Measurements from ENCODE around the gene FAM107B. TPM values are rescaled to one million over a fixed set of nuclear protein-coding genes. Genes with fewer than 3 reads are reported as not detected.

The FAM107B gene
- total and polyA plus RNA-seq, 2 experiments from 2014 or later = 11.0 to 17.6 TPM

DNA sequence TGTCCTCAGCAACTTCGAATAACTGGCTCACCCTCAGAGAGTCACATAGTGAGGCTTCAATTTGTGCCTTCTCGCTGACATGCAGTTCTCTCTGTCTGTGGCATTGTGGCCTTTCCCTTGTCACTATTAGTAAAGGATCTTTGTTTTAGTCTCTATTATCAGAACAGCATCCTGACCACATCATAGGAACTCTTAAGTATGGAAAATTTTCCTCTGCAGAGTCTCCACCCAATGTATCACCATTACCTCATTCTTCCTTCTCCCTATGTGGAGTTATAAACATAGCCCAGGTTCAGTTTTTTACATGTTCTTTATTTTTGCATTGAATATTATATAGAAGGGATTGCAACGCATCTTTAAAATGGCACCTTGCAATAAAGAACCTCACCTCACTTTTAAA, 112.9 kb downstream of the FAM107B start:
- no peaks in the 10 kb centered on the region for H3K79me2 ChIP-seq (replicated peaks; ENCODE audit: insufficient read depth)
- Mint-ChIP-seq H3K4me1 (peaks cover 4% of the 10 kb centered on the region; the same call in 1 of the 3 replicates), H3K9me3 (peaks cover 6% of the 10 kb centered on the region; the same call in 1 of the 3 replicates), H3K36me3 (ENCODE audit: low read depth) (no peaks in the 10 kb centered on the region), H3K27me3 (ENCODE audit: insufficient read depth, low read depth, poor library complexity) (no peaks in the 10 kb centered on the region), H3K27ac (no peak overlapping the region), H3K4me3 (no peak overlapping the region)
- H4K20me1 ChIP-seq (replicated peaks; ENCODE audit: insufficient read depth) = no peaks in the 10 kb centered on the region
- no peaks in the 10 kb centered on the region for H3K36me3 ChIP-seq (ENCODE audit: insufficient read depth)
- no peak for TF ChIP-seq POLR2AphosphoS5 (IDR thresholded peaks at IDR 0.05; ENCODE audit: low read depth)
- TF ChIP-seq EZH2 (IDR thresholded peaks at IDR 0.05; ENCODE audit: low read depth, unreplicated experiment) = no peak
- TF ChIP-seq EZH2phosphoT487 (IDR thresholded peaks at IDR 0.05; ENCODE audit: unreplicated experiment) = no peak
- H2AFZ ChIP-seq = no peak overlapping the region
- H3K9me2 ChIP-seq (ENCODE audit: insufficient read depth) = no peaks in the 10 kb centered on the region; the same call in none of the 2 replicates
- no peaks in the 10 kb centered on the region for H3K4me1 ChIP-seq (ENCODE audit: insufficient read depth)
- H3K4me2 ChIP-seq = no peak overlapping the region
- H3K27me3 ChIP-seq (ENCODE audit: insufficient read depth) = no peaks in the 10 kb centered on the region
- no peak for DNase-seq (ENCODE audit: low spot score)
- ATAC-seq = no peak
- no peak overlapping the region for H3K27ac ChIP-seq (ENCODE audit: low read depth)
- no peak overlapping the region for H3K4me3 ChIP-seq
- H3F3A ChIP-seq (replicated peaks; ENCODE audit: low read depth) = no peaks in the 10 kb centered on the region

DNA sequence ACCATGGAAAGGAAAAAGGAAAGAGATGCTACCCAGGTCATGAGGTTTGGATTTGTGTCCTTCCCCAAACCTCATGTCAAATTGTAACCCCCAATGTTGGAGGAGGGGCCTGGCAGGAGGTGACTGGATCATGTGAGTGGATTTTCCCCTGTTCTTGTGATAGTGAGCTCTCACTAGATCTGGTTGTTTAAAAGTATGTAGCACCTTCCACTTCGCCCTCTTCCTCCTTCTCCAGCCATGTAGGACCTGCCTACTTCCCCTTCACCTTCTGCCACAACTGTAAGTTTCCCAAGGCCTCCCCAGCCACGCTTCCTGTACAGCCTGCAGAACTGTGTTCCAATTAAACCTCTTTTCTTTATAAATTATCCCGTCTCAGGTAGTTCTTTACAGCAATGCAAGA, 113.9 kb downstream of the FAM107B start:
- no peak overlapping the region for H3K27ac Mint-ChIP-seq
- Histone ChIP-seq H3K4me2 (no peak overlapping the region), H3K9me2 (ENCODE audit: insufficient read depth) (no peaks in the 10 kb centered on the region; the same call in none of the 2 replicates), H3K27ac (ENCODE audit: low read depth) (no peak overlapping the region), H2AFZ (no peak overlapping the region), H3K4me1 (ENCODE audit: insufficient read depth) (0 out of 2 replicates have a peak, but pooled peaks cover 3% of the 10 kb centered on the region), H3F3A (replicated peaks; ENCODE audit: low read depth) (no peaks in the 10 kb centered on the region), H3K79me2 (replicated peaks; ENCODE audit: insufficient read depth) (no peaks in the 10 kb centered on the region), H3K4me3 (no peak overlapping the region), H3K36me3 (ENCODE audit: insufficient read depth) (no peaks in the 10 kb centered on the region), H3K27me3 (ENCODE audit: insufficient read depth) (no peaks in the 10 kb centered on the region), H4K20me1 (replicated peaks; ENCODE audit: insufficient read depth) (no peaks in the 10 kb centered on the region)
- ATAC-seq (no peak), DNase-seq (ENCODE audit: low spot score) (no peak)
- H3K9me3 Mint-ChIP-seq = peaks cover under 1% of the 10 kb centered on the region; the same call in 1 of the 3 replicates
- no peak overlapping the region for H3K4me3 Mint-ChIP-seq
- no peaks in the 10 kb centered on the region for H3K36me3 Mint-ChIP-seq (ENCODE audit: low read depth)
- H3K27me3 Mint-ChIP-seq (ENCODE audit: insufficient read depth, low read depth, poor library complexity) = no peaks in the 10 kb centered on the region
- H3K4me1 Mint-ChIP-seq = peaks cover 6% of the 10 kb centered on the region
- no peak for TF ChIP-seq STAT1 (IDR thresholded peaks at IDR 0.05; ENCODE audit: unreplicated experiment)
- TF ChIP-seq, protein P1, sequence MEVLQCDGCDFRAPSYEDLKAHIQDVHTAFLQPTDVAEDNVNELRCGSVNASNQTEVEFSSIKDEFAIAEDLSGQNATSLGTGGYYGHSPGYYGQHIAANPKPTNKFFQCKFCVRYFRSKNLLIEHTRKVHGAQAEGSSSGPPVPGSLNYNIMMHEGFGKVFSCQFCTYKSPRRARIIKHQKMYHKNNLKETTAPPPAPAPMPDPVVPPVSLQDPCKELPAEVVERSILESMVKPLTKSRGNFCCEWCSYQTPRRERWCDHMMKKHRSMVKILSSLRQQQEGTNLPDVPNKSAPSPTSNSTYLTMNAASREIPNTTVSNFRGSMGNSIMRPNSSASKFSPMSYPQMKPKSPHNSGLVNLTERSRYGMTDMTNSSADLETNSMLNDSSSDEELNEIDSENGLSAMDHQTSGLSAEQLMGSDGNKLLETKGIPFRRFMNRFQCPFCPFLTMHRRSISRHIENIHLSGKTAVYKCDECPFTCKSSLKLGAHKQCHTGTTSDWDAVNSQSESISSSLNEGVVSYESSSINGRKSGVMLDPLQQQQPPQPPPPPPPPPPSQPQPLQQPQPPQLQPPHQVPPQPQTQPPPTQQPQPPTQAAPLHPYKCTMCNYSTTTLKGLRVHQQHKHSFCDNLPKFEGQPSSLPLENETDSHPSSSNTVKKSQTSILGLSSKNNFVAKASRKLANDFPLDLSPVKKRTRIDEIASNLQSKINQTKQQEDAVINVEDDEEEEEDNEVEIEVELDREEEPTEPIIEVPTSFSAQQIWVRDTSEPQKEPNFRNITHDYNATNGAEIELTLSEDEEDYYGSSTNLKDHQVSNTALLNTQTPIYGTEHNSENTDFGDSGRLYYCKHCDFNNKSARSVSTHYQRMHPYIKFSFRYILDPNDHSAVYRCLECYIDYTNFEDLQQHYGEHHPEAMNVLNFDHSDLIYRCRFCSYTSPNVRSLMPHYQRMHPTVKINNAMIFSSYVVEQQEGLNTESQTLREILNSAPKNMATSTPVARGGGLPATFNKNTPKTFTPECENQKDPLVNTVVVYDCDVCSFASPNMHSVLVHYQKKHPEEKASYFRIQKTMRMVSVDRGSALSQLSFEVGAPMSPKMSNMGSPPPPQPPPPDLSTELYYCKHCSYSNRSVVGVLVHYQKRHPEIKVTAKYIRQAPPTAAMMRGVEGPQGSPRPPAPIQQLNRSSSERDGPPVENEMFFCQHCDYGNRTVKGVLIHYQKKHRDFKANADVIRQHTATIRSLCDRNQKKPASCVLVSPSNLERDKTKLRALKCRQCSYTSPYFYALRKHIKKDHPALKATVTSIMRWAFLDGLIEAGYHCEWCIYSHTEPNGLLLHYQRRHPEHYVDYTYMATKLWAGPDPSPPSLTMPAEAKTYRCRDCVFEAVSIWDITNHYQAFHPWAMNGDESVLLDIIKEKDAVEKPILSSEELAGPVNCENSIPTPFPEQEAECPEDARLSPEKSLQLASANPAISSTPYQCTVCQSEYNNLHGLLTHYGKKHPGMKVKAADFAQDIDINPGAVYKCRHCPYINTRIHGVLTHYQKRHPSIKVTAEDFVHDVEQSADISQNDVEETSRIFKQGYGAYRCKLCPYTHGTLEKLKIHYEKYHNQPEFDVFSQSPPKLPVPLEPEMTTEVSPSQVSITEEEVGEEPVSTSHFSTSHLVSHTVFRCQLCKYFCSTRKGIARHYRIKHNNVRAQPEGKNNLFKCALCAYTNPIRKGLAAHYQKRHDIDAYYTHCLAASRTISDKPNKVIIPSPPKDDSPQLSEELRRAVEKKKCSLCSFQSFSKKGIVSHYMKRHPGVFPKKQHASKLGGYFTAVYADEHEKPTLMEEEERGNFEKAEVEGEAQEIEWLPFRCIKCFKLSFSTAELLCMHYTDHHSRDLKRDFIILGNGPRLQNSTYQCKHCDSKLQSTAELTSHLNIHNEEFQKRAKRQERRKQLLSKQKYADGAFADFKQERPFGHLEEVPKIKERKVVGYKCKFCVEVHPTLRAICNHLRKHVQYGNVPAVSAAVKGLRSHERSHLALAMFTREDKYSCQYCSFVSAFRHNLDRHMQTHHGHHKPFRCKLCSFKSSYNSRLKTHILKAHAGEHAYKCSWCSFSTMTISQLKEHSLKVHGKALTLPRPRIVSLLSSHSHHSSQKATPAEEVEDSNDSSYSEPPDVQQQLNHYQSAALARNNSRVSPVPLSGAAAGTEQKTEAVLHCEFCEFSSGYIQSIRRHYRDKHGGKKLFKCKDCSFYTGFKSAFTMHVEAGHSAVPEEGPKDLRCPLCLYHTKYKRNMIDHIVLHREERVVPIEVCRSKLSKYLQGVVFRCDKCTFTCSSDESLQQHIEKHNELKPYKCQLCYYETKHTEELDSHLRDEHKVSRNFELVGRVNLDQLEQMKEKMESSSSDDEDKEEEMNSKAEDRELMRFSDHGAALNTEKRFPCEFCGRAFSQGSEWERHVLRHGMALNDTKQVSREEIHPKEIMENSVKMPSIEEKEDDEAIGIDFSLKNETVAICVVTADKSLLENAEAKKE (CRISPR knock-in tag; IDR thresholded peaks at IDR 0.05) = no peak
- TF ChIP-seq EZH2 (IDR thresholded peaks at IDR 0.05; ENCODE audit: low read depth, unreplicated experiment) = no peak
- TF ChIP-seq JUNB (IDR thresholded peaks at IDR 0.05; ENCODE audit: unreplicated experiment) = no peak
- TF ChIP-seq NANOG (IDR thresholded peaks at IDR 0.05; ENCODE audit: borderline replicate concordance) = no peak
- TF ChIP-seq, protein P2, sequence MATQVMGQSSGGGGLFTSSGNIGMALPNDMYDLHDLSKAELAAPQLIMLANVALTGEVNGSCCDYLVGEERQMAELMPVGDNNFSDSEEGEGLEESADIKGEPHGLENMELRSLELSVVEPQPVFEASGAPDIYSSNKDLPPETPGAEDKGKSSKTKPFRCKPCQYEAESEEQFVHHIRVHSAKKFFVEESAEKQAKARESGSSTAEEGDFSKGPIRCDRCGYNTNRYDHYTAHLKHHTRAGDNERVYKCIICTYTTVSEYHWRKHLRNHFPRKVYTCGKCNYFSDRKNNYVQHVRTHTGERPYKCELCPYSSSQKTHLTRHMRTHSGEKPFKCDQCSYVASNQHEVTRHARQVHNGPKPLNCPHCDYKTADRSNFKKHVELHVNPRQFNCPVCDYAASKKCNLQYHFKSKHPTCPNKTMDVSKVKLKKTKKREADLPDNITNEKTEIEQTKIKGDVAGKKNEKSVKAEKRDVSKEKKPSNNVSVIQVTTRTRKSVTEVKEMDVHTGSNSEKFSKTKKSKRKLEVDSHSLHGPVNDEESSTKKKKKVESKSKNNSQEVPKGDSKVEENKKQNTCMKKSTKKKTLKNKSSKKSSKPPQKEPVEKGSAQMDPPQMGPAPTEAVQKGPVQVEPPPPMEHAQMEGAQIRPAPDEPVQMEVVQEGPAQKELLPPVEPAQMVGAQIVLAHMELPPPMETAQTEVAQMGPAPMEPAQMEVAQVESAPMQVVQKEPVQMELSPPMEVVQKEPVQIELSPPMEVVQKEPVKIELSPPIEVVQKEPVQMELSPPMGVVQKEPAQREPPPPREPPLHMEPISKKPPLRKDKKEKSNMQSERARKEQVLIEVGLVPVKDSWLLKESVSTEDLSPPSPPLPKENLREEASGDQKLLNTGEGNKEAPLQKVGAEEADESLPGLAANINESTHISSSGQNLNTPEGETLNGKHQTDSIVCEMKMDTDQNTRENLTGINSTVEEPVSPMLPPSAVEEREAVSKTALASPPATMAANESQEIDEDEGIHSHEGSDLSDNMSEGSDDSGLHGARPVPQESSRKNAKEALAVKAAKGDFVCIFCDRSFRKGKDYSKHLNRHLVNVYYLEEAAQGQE (IDR thresholded peaks at IDR 0.05; ENCODE audit: unreplicated experiment) = no peak
- no peak for TF ChIP-seq POLR2AphosphoS5 (IDR thresholded peaks at IDR 0.05; ENCODE audit: low read depth)
- TF ChIP-seq ZNF114 (CRISPR knock-in tag; IDR thresholded peaks at IDR 0.05) = no peak
- TF ChIP-seq ZNF331 (CRISPR knock-in tag; IDR thresholded peaks at IDR 0.05; ENCODE audit: low read depth) = no peak
- no peak for TF ChIP-seq CREB1 (CRISPR knock-in tag; IDR thresholded peaks at IDR 0.05; ENCODE audit: low read depth)

Measured in GM23338 (cell line).